ENCODE results near the gene NPRL2. TPM values are rescaled to one million over a fixed set of nuclear protein-coding genes. Genes with fewer than 3 reads are reported as not detected.
A peak's percentile ranks its signal among the peaks of the same experiment; 100 is the strongest.

Gene NPRL2
- 10 to 100 TPM; 33.2 to 35.8 TPM for total RNA-seq

DNA sequence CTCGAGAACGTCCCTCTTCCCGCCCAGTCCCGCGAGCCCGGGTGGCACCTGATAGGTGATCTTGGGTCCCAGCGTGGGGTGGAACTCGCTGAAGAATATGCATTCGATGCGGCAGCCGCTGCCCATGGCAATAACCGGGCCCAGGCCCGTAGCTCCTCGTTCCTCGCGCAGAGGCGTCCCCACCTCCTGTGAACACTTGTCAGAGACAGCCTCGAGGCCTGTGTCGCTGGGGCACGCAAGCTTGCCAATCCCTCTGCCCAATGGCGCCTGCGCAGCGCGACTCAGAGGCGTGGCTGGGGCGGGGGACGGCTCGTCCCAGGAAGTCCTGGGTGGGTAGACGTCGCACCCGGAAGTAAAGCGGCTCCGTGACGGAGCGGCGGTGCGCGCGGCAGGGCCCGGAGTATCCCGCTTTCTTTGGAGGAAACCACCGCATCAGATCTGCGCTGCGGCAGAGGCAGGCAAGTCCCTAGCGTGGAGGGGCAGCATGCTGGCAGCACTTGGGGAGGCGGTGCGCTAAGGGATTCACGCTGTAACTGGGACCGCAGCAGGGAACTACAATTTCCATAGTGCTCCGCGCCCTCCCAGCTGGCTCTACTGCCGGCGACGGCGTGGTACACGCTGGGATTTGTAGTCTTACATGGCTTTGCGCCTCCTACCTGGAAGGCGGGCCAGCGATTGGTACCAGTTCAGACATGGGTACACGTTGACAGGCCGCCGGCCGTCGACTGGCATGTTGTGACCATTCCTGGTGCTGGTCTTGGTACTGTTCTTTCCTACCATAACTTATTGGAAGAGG lies at the start of gene NPRL2, which contains the start of gene CYB561D2:
NPRL2 (minus strand) TSS at position 249 of the 796 bp plus-strand sequence; CDS start at position 126, 123 bp downstream.
CYB561D2 (plus strand) TSS at position 336 of the 796 bp plus-strand sequence. CDS start 572 bp downstream, outside the sequence.
- peaks cover 21% of the 10 kb centered on the region for H3K36me3 Mint-ChIP-seq
- POLR2A ChIA-PET, result interaction anchor here (0.9 to 5.7 kb wide), 9 partner anchors 9 to 220 kb away, joined by 3 to 93 read pairs (median 3); partner anchors contain the start of genes C3orf18, HEMK1, HYAL3 and NAA80

DNA sequence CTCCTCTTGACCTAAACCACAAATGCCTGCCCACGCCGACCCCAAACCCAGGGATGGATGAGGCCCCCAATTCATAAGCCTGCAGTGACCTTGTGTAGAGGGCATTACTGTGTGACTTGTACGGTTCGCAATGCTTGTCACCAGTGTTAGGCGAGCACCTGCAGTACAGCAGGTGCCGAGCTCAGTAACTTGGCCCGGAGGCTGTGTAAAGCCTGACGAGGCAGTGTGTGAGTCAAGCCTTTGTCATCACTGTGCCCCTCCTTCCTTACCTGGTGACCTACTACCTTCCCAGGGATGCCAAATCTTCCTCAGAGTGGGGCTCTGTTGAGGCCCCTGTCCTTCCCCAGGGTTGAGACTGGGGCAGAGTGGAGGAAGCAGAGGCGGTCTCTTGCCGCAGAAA lies 45.9 kb upstream of the NPRL2 start:
- no peak overlapping the region for H3K4me3 Mint-ChIP-seq
- intact Hi-C loops (cut with micrococcal nuclease), result no loop called here
- no peaks in the 10 kb centered on the region for H3K9me3 Mint-ChIP-seq
- H3K4me1 Mint-ChIP-seq (ENCODE audit: low read depth), result no peaks in the 10 kb centered on the region
- H3K36me3 Mint-ChIP-seq, result no peaks in the 10 kb centered on the region
- ChIA-PET POLR2A (no interaction called here), CTCF (no interaction called here)
- H3K27me3 Mint-ChIP-seq, result no peaks in the 10 kb centered on the region
- no peak overlapping the region for H3K27ac Mint-ChIP-seq
- DNase-seq, result no peak

More for the DNA sequence above, at the start of gene NPRL2, which contains the start of gene CYB561D2:
- Mint-ChIP-seq H3K27me3 (no peaks in the 10 kb centered on the region), H3K4me3 (peak within 1 kb of the TSS; percentile 94), H3K27ac (peak within 1 kb of the TSS; percentile 97), H3K9me3 (no peaks in the 10 kb centered on the region), H3K4me1 (ENCODE audit: low read depth) (peaks cover 62% of the 10 kb centered on the region)
- intact Hi-C loops (cut with micrococcal nuclease), result loop anchor here (1.0 to 10.0 kb wide), 6 partner anchors 9 to 1154 kb away; partner anchors contain the start of genes CISH, DCAF1, RBM15B and TMEM115
- DNase-seq, result peak; percentile 100
- CTCF ChIA-PET, result interaction anchor here (0.7 to 4.9 kb wide), 10 partner anchors 10 to 265 kb away, joined by 3 to 39 read pairs (median 5); partner anchors contain the start of genes HYAL3, NAA80 and RASSF1

DNA sequence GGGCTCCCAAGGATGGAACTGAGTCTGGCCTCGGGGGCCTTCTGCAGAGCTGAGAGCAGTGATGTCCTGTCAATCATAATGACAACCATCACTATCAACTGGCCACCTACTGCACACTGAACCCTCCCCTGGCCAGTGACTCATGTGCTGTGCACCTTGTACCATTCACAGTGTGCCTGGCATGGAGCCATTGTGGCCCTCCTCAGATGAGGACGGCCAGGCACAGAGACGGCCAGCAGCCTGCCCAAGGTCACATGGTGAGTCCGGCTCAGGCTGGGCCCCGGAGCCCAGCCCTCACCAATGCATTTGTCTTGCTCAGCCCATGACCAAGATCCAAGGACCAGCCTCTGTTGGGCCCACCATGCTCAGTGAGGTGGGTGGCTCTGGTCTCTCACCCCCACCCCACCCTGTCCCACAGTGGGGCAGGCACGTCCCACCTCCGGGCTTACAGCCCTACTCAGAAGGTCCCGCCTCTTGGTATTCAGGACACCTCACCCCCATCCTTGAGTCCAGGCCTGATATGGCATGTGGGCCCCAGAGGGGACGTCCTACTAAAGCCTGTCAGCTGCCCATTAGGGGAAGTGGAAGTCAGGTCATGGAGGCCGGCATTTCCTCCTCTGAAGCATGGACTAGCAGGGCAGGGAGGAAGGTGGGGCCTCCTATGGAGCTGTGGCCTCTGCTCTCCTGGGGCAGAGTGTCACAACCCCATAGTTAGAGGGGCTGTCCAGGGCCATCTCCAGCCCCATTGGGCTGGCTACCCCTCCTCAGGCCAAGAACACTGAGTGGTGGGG lies 44.7 kb upstream of the NPRL2 start:
- no peaks in the 10 kb centered on the region for H3K27me3 Mint-ChIP-seq
- no peaks in the 10 kb centered on the region for H3K36me3 Mint-ChIP-seq
- ChIA-PET CTCF (no interaction called here), POLR2A (interaction anchor here (1.0 kb wide), 1 partner anchor 9 kb away, joined by 3 read pairs; no protein-coding TSS in a partner anchor)
- intact Hi-C loops (cut with micrococcal nuclease), result no loop called here
- no peak overlapping the region for H3K27ac Mint-ChIP-seq
- no peak for DNase-seq
- no peaks in the 10 kb centered on the region for H3K4me1 Mint-ChIP-seq (ENCODE audit: low read depth)
- H3K4me3 Mint-ChIP-seq, result no peak overlapping the region
- no peaks in the 10 kb centered on the region for H3K9me3 Mint-ChIP-seq

DNA sequence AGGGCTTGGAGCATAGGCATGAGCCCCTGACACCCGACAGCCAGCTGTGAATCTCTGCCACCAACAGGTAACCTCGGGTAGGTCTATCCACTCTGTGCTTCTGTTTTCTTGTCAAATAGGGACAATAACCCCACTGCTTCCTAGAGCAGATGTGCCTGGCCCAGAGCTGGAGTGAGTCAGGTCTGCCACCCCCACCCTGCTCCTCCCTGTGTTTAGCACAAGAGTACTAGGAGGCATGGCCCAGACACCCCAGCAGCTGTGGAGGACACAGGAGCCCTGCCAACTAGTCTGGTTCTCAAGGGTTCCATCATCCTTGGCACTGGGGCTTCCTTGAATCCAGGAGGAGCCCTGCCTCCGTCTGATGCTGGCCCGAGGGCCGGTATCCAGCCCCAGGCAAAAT lies 42.5 kb upstream of the NPRL2 start:
- H3K27me3 Mint-ChIP-seq, result no peaks in the 10 kb centered on the region
- no peak overlapping the region for H3K27ac Mint-ChIP-seq
- intact Hi-C loops (cut with micrococcal nuclease), result no loop called here
- no peak overlapping the region for H3K4me3 Mint-ChIP-seq
- H3K9me3 Mint-ChIP-seq, result no peaks in the 10 kb centered on the region
- ChIA-PET CTCF (interaction anchor here (1.0 kb wide), 1 partner anchor 149 kb away, joined by 3 read pairs; no protein-coding TSS in a partner anchor), POLR2A (no interaction called here)
- H3K4me1 Mint-ChIP-seq (ENCODE audit: low read depth), result no peaks in the 10 kb centered on the region
- no peak for DNase-seq
- H3K36me3 Mint-ChIP-seq, result no peaks in the 10 kb centered on the region

DNA sequence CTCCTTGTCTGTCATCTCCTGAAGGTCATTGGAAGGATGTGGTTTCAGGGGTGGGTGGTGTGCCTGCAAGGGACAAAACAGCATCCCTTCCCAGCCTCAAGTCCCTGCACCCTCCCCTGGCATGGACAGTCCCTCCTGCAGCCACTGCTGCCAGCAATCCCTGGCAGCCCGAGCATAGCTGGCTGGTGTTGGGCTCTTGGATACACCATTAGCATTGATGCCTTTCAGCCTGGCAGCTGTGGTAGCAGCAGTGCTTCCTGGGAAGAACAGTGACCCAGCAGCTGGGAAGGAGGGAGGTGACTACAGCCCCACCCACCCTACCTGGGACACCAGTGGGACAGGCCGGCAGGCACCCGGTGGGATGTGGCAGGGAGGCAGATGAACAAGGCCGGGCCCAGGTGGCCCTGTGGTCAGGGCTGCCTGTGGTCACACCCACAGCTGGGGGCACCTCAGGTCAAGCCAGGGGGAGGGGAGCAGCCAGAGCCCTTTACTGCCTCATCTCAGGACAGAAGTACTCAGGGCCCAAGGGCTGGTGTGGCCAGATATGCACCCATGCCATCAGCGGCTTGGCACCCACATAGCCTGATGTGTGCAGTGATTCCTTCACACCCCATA lies 41.6 kb upstream of the NPRL2 start:
- Mint-ChIP-seq H3K27me3 (no peaks in the 10 kb centered on the region), H3K27ac (no peak overlapping the region), H3K9me3 (no peaks in the 10 kb centered on the region), H3K4me3 (no peak overlapping the region), H3K4me1 (ENCODE audit: low read depth) (no peaks in the 10 kb centered on the region), H3K36me3 (no peaks in the 10 kb centered on the region)
- no peak for DNase-seq
- POLR2A ChIA-PET, result no interaction called here
- intact Hi-C loops (cut with micrococcal nuclease), result no loop called here
- CTCF ChIA-PET, result interaction anchor here (1.0 kb wide), 1 partner anchor 150 kb away, joined by 3 read pairs; no protein-coding TSS in a partner anchor

DNA sequence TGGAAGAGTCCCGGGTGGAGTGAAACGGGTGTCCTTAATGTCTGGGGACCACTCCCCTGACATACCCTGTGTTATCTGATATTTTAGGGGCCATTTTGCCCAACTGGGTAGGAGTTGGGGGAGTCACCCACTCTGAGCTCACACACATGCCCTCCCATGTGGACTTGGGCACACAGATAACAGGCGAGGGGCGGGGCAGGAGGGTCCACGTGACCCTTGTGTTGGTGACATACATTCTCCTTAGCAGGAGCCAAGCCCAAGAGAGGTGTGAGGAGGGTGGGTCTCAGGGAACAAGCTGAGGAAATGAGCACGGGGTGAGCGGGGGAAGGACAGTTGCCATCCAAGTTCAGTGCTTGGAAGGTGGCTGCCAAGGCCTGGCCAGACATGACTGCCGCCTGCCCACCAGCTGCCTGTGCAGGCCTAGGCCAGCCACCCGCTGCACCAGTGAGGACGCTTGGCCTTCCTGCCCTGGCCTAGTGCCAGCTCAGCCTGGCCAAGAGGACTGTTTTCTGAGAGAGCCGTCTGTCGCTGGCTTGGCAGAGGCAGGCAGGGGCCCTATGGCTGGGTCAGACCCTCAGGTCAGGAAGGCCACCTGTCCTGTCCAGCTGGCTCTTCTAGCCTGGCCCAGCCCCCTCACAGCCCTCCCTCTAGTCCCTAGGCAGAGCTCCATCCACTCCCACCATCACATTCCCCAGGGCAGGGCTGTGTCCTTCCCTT lies 40.1 kb upstream of the NPRL2 start:
- no peaks in the 10 kb centered on the region for H3K36me3 Mint-ChIP-seq
- H3K27ac Mint-ChIP-seq, result no peak overlapping the region
- H3K4me3 Mint-ChIP-seq, result no peak overlapping the region
- no peak for DNase-seq
- no peaks in the 10 kb centered on the region for H3K9me3 Mint-ChIP-seq
- no peaks in the 10 kb centered on the region for H3K27me3 Mint-ChIP-seq
- CTCF ChIA-PET, result no interaction called here
- no peaks in the 10 kb centered on the region for H3K4me1 Mint-ChIP-seq (ENCODE audit: low read depth)
- POLR2A ChIA-PET, result no interaction called here
- intact Hi-C loops (cut with micrococcal nuclease), result no loop called here

DNA sequence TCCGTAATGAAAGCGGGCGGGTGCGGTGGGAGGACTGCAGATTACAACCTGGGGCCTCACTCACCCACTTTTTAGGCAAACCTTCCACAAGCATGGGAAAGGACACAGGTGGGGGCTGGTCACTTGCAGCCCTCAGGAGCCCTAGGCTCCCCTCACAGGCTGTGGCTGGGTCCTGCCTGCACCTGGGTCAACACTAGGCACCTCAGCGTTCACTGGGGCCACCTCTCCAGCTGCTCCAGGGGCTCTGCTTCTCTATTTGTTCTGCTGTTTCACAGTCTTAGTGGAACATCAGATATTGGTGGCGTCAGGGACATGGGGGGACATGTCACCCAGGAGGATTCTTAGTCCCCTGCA lies 38.8 kb upstream of the NPRL2 start:
- no peak for DNase-seq
- CTCF ChIA-PET, result no interaction called here
- Mint-ChIP-seq H3K36me3 (no peaks in the 10 kb centered on the region), H3K27ac (no peak overlapping the region), H3K27me3 (no peaks in the 10 kb centered on the region), H3K4me3 (no peak overlapping the region), H3K4me1 (ENCODE audit: low read depth) (no peaks in the 10 kb centered on the region), H3K9me3 (no peaks in the 10 kb centered on the region)
- intact Hi-C loops (cut with micrococcal nuclease), result no loop called here
- POLR2A ChIA-PET, result no interaction called here

DNA sequence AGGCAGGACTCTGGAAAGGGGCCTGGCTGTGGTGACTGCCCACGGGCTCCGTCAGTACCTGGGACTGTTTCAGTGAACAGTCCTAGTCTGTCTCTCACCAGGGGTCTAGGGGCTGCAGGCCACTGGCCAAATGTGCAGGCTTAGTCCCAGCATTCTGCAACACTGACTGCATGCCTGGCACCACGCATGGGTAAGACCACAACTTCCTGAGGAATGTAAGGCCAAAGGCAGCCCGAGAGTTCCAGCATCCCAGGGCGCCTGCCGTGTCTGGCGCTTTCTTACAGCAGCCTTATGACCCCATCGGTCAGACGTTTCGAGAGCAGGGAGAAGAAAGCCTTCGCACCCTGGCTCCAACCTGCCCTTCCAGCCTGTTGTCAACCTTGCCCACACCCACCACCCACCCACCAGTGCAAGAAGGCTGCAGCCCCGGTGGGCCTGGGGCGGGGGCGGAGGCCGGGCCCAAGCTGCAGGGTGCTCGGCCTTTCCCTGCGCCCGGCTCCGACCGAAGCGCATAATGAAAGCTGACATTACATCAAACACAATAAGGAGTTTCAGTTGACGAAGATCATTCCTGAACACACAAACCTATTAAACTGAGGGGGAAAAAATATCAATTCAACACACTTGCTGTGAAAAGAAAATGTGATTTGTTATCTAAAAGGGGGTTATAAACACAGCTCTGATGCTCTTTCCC lies 38.3 kb upstream of the NPRL2 start:
- Mint-ChIP-seq H3K36me3 (no peaks in the 10 kb centered on the region), H3K4me3 (no peak overlapping the region), H3K27me3 (no peaks in the 10 kb centered on the region), H3K9me3 (no peaks in the 10 kb centered on the region), H3K4me1 (ENCODE audit: low read depth) (no peaks in the 10 kb centered on the region), H3K27ac (no peak overlapping the region)
- intact Hi-C loops (cut with micrococcal nuclease), result no loop called here
- DNase-seq, result no peak
- ChIA-PET CTCF (no interaction called here), POLR2A (no interaction called here)

DNA sequence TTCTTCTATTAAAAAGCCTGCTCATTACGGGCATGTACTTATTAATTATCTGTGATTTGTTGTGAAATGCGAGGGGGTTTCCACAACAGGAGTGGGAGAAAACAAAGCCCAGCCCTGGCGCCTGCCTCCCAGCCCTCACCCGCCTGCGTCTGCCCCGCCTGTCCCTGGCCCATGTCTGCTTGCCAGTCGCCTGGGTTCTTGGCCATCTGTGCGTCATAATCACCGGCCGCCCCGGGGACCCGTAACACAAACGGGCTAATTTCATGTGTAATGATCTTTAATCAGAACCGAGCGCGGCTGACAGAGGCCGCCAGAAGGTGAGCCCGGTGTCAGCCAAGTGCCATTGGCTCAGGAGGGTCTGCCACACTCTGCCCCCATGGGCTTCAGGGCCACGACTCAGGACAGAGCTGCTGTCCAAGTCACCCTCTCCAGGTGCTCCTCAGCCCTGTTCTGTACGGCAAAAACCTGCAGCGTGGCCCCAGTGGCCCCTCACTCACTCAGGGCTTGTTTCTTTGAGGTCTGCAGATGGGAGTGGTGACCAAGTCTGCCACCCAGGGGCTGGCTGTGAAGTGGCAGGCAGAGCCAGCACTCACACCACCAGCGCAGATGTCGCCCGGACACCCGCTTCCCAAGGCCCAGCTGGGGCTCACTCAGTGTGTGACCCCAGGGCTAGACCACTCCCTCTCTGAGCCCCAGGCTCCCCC lies 37.6 kb upstream of the NPRL2 start:
- no peak overlapping the region for H3K27ac Mint-ChIP-seq
- ChIA-PET POLR2A (no interaction called here), CTCF (interaction anchor here (1.5 kb wide), 1 partner anchor 154 kb away, joined by 5 read pairs; no protein-coding TSS in a partner anchor)
- no peaks in the 10 kb centered on the region for H3K36me3 Mint-ChIP-seq
- intact Hi-C loops (cut with micrococcal nuclease), result no loop called here
- H3K27me3 Mint-ChIP-seq, result no peaks in the 10 kb centered on the region
- H3K9me3 Mint-ChIP-seq, result no peaks in the 10 kb centered on the region
- DNase-seq, result no peak
- no peak overlapping the region for H3K4me3 Mint-ChIP-seq
- no peaks in the 10 kb centered on the region for H3K4me1 Mint-ChIP-seq (ENCODE audit: low read depth)

DNA sequence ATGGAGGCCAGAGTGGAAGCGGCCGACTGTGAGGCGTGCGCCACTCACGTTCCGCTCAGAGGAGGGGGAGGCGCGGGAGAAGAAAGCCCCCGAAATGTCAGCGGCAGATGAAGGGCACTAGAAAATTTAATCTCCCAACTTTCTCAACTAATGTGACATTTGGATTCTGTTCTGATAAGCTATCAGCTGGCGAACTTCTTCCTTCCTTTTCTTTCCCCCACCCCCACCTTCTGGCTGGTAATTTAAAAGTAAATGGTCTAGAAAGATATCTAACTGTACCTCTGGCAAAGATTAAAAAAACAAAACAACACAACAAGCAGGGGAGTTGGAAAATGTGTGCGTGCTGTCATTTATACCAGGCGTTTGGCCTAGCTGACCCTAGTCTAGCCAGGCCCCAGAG lies 35.2 kb upstream of the NPRL2 start:
- intact Hi-C loops (cut with micrococcal nuclease), result no loop called here

More for the DNA sequence above, 35.2 kb upstream of the NPRL2 start:
- ChIA-PET POLR2A (no interaction called here), CTCF (interaction anchor here (1.1 kb wide), 1 partner anchor 50 kb away, joined by 3 read pairs; no protein-coding TSS in a partner anchor)
- H3K27ac Mint-ChIP-seq, result no peak overlapping the region
- no peaks in the 10 kb centered on the region for H3K4me1 Mint-ChIP-seq (ENCODE audit: low read depth)
- DNase-seq, result no peak
- no peaks in the 10 kb centered on the region for H3K27me3 Mint-ChIP-seq
- H3K36me3 Mint-ChIP-seq, result no peaks in the 10 kb centered on the region
- no peaks in the 10 kb centered on the region for H3K9me3 Mint-ChIP-seq
- no peak overlapping the region for H3K4me3 Mint-ChIP-seq

All from activated CD4-positive, alpha-beta memory T cell treated with anti-CD3 and anti-CD28 coated beads for 36 hours (primary cell).